T47D (cell line): ENCODE measurements around the gene OR13C9.
"Not testable (repeated sequence)": the region's sequence is repeated elsewhere in the genome, so short reads cannot be mapped to it uniquely, and the experiment has no call there.

ENCODE experiments used
- DNase-seq, 2 experiments: peaks; one replicate each; pipeline versions ENCODE4 v3.0.0 to v3.0.0-alpha.2; 2011 to 2012; ENCODE audit warnings: low read depth in 1 of 2, low spot score in 1 of 2
- JUND ChIP-seq: IDR thresholded peaks from 2 replicates; pipeline ENCODE4 v1.6.1; 2012; ENCODE audit warnings: low read depth
- in situ Hi-C: cut with HindIII; loops from 2 replicates; pipeline ENCODE4 v1.10.0; 2016; ENCODE audit warnings: low sequenced_read_pairs, low pct_unique_long_range_greater_than_20kb

Gene OR13C9

GRCh38 chr9:104618104-104618503 is at the start of gene OR13C9:
OR13C9 (minus strand) TSS chr9:104618204; CDS start chr9:104618204, 0 bp downstream.
- no peak for TF ChIP-seq JUND

GRCh38 chr9:104658496-104659195 is 40.6 kb upstream of the OR13C9 start:
- no peak for DNase-seq
- in situ Hi-C loops = no loop called here

More at GRCh38 chr9:104618104-104618503, at the start of gene OR13C9:
- in situ Hi-C loops = no loop called here
- DNase-seq = no peak

GRCh38 chr9:104635456-104635855 is 17.5 kb upstream of the OR13C9 start:
- no peak for DNase-seq

More at GRCh38 chr9:104658496-104659195, 40.6 kb upstream of the OR13C9 start:
- TF ChIP-seq JUND = no peak

GRCh38 chr9:104633976-104634520 is 16.0 kb upstream of the OR13C9 start:
- in situ Hi-C loops = no loop called here
- TF ChIP-seq JUND = no peak
- DNase-seq = peak; percentile 13 to 59

More at GRCh38 chr9:104635456-104635855, 17.5 kb upstream of the OR13C9 start:
- in situ Hi-C loops = no loop called here
- no peak for TF ChIP-seq JUND

GRCh38 chr9:104625964-104626363 is 8.0 kb upstream of the OR13C9 start:
- in situ Hi-C loops, DNase-seq: not testable (repeated sequence)

- DNase-seq = no peak
- no peak for TF ChIP-seq JUND
- in situ Hi-C loops = no loop called here
Measured at GRCh38 chr9:104617418-104617817, 586 bp downstream of the OR13C9 start.

GRCh38 chr9:104611213-104611612 is 6.8 kb downstream of the OR13C9 start:
- no peak for DNase-seq
- no peak for TF ChIP-seq JUND
- in situ Hi-C loops = no loop called here

GRCh38 chr9:104608336-104608735 is 9.7 kb downstream of the OR13C9 start:
- DNase-seq = peak in 1 of 2 experiments; percentile 30
- no peak for TF ChIP-seq JUND
- in situ Hi-C loops = no loop called here

- in situ Hi-C loops = no loop called here
- TF ChIP-seq JUND = no peak
- no peak for DNase-seq
Measured at GRCh38 chr9:104606152-104606551, 11.9 kb downstream of the OR13C9 start.

- DNase-seq, in situ Hi-C loops: not testable (repeated sequence)
Measured at GRCh38 chr9:104605527-104605926, 12.5 kb downstream of the OR13C9 start, which contains the start of gene OR13C2. OR13C2 (minus strand) TSS chr9:104605627; CDS start chr9:104605627, 0 bp downstream.

GRCh38 chr9:104604801-104605200 is 13.2 kb downstream of the OR13C9 start:
- no peak for TF ChIP-seq JUND
- DNase-seq = no peak
- in situ Hi-C loops = no loop called here

- in situ Hi-C loops, DNase-seq: not testable (repeated sequence)
Measured at GRCh38 chr9:104599313-104599712, 18.7 kb downstream of the OR13C9 start, which contains the start of gene OR13C5. OR13C5 (minus strand) TSS chr9:104599413; CDS start chr9:104599413, 0 bp downstream.

GRCh38 chr9:104598749-104599148 is 19.3 kb downstream of the OR13C9 start:
- DNase-seq, in situ Hi-C loops: not testable (repeated sequence)
